COLO668 (cell line): ENCODE measurements around the gene CDH12.
"Not testable (repeated sequence)": the region's sequence is repeated elsewhere in the genome, so short reads cannot be mapped to it uniquely, and the experiment has no call there.

Experiments
- DNase-seq: peaks from one replicate; lab custom pipeline; 2025; ENCODE audit not compliant: unreplicated experiment; lab: John Stamatoyannopoulos, UW

Gene CDH12

GRCh38 chr5:22852807-22853660 is at the start of gene CDH12:
Gene CDH12 (minus strand): TSS chr5:22853344.
- DNase-seq = peak; percentile 69

- DNase-seq = no peak
Measured at GRCh38 chr5:22901885-22902284, 48.7 kb upstream of the CDH12 start.

GRCh38 chr5:22900801-22901310 is 47.7 kb upstream of the CDH12 start:
- no peak for DNase-seq

- DNase-seq = no peak
Measured at GRCh38 chr5:22899341-22899740, 46.2 kb upstream of the CDH12 start.

- DNase-seq = no peak
Measured at GRCh38 chr5:22896152-22896551, 43.0 kb upstream of the CDH12 start.

- no peak for DNase-seq
Measured at GRCh38 chr5:22892441-22892840, 39.3 kb upstream of the CDH12 start.

- DNase-seq = no peak
Measured at GRCh38 chr5:22889720-22890119, 36.6 kb upstream of the CDH12 start.

GRCh38 chr5:22887566-22887965 is 34.4 kb upstream of the CDH12 start:
- DNase-seq = no peak

- not testable (repeated sequence) for DNase-seq
Measured at GRCh38 chr5:22858911-22859310, 5.8 kb upstream of the CDH12 start.

GRCh38 chr5:22855824-22856223 is 2.7 kb upstream of the CDH12 start:
- DNase-seq = no peak

GRCh38 chr5:22850981-22851380 is 2.2 kb downstream of the CDH12 start:
- no peak for DNase-seq

- DNase-seq = no peak
Measured at GRCh38 chr5:22846693-22847092, 6.5 kb downstream of the CDH12 start.

GRCh38 chr5:22844636-22845035 is 8.5 kb downstream of the CDH12 start:
- DNase-seq = no peak

GRCh38 chr5:22844155-22844554 is 9.0 kb downstream of the CDH12 start:
- DNase-seq = no peak

- no peak for DNase-seq
Measured at GRCh38 chr5:22842574-22842973, 10.6 kb downstream of the CDH12 start.

- DNase-seq = no peak
Measured at GRCh38 chr5:22837803-22838202, 15.3 kb downstream of the CDH12 start.

- DNase-seq = peak; percentile 44
Measured at GRCh38 chr5:22835686-22836085, 17.5 kb downstream of the CDH12 start.

- DNase-seq = no peak
Measured at GRCh38 chr5:22793463-22793862, 59.7 kb downstream of the CDH12 start.

GRCh38 chr5:22787807-22788206 is 65.3 kb downstream of the CDH12 start:
- DNase-seq = no peak

- no peak for DNase-seq
Measured at GRCh38 chr5:22787398-22787797, 65.7 kb downstream of the CDH12 start.

GRCh38 chr5:22780756-22781155 is 72.4 kb downstream of the CDH12 start:
- DNase-seq = no peak

- no peak for DNase-seq
Measured at GRCh38 chr5:22779499-22779898, 73.6 kb downstream of the CDH12 start.

GRCh38 chr5:22776285-22776684 is 76.9 kb downstream of the CDH12 start:
- no peak for DNase-seq
